DND-41 (cell line): ENCODE data around the gene KIF4B.

Source experiments
- ATAC-seq: fragments of 200-7000 bp; cut with Tn5 transposase; 3 replicates; pipeline ENCODE4 v1.9.1; 2021; ENCODE audit warnings: low read depth; ENCODE audit not compliant: insufficient read depth
- DNase-seq: peaks from one replicate; pipeline ENCODE4 v3.0.0-alpha.2; 2020
- H2AFZ ChIP-seq: 2 replicates; pipeline ENCODE4 v1.6.0; 2012; ENCODE audit warnings: low read depth, low read length
- H3K27ac ChIP-seq: 2 replicates; pipeline ENCODE4 v1.5.1; 2012; ENCODE audit warnings: low read length, inconsistent platforms
- H3K27me3 ChIP-seq: fragments of 200-600 bp; sonication (generic); 2 replicates; pipeline ENCODE4 v1.6.0; 2012; ENCODE audit warnings: low read length, mild to moderate bottlenecking, inconsistent platforms; ENCODE audit not compliant: insufficient read depth, poor library complexity
- H3K36me3 ChIP-seq: 2 replicates; pipeline ENCODE4 v1.5.1; 2012; ENCODE audit warnings: low read length, inconsistent platforms; ENCODE audit not compliant: insufficient read depth
- H3K4me1 ChIP-seq: 2 replicates; pipeline ENCODE4 v1.5.1; 2012; ENCODE audit warnings: mild to moderate bottlenecking, low read length; ENCODE audit not compliant: insufficient read depth
- H3K4me2 ChIP-seq: 2 replicates; pipeline ENCODE4 v1.6.0; 2012; ENCODE audit warnings: mild to moderate bottlenecking, moderate library complexity, low read length, inconsistent platforms; ENCODE audit not compliant: insufficient read depth
- H3K4me3 ChIP-seq, 2 experiments: fragments of 200-600 bp in 1 of 2; shearing (Covaris generic) in 1 of 2; 2 replicates each; pipeline ENCODE4 v1.5.1; 2012 to 2016; ENCODE audit warnings: inconsistent platforms in 2 of 2, low read length in 2 of 2, mild to moderate bottlenecking in 2 of 2, low read depth in 1 of 2, moderate library complexity in 1 of 2
- H3K79me2 ChIP-seq: 2 replicates; pipeline ENCODE4 v1.6.0; 2012; ENCODE audit warnings: low read length, inconsistent platforms; ENCODE audit not compliant: insufficient read depth
- H3K9ac ChIP-seq: 2 replicates; pipeline ENCODE4 v1.6.0; 2012; ENCODE audit warnings: low read depth, mild to moderate bottlenecking, inconsistent platforms, low read length, moderate library complexity
- H3K9me3 ChIP-seq: 2 replicates; pipeline ENCODE4 v1.5.1; 2012; ENCODE audit warnings: low read length, moderate library complexity, mild to moderate bottlenecking, inconsistent platforms; ENCODE audit not compliant: insufficient read depth, severe bottlenecking
- H4K20me1 ChIP-seq: 2 replicates; pipeline ENCODE4 v1.6.0; 2012; ENCODE audit warnings: low read length; ENCODE audit not compliant: insufficient read depth
- CTCF ChIP-seq: IDR thresholded peaks from 2 replicates; pipeline ENCODE4 v1.5.1; 2012; ENCODE audit warnings: borderline replicate concordance, low read length, moderate library complexity, mild to moderate bottlenecking; ENCODE audit not compliant: poor library complexity, severe bottlenecking; ENCODE audit errors: extremely low read depth
- EZH2 ChIP-seq: IDR thresholded peaks from 3 replicates; pipeline ENCODE4 v1.6.1; 2012; ENCODE audit warnings: borderline replicate concordance, low read depth, mild to moderate bottlenecking, moderate library complexity, low read length, inconsistent platforms; ENCODE audit not compliant: severe bottlenecking

KIF4B gene

GRCh38 chr5:155049569-155050383, 36.2 kb downstream of the KIF4B start:
- no peak overlapping the region for H3K4me3 ChIP-seq
- ATAC-seq (no peak), DNase-seq (no peak)
- no peak overlapping the region for H3K27ac ChIP-seq
- H3K4me1 ChIP-seq = no peaks in the 10 kb centered on the region
- H4K20me1 ChIP-seq = no peaks in the 10 kb centered on the region
- H3K79me2 ChIP-seq = no peaks in the 10 kb centered on the region
- H3K4me2 ChIP-seq = no peak overlapping the region
- no peak overlapping the region for H2AFZ ChIP-seq
- H3K9me3 ChIP-seq = no peaks in the 10 kb centered on the region
- H3K27me3 ChIP-seq = peaks cover 6% of the 10 kb centered on the region
- H3K36me3 ChIP-seq = no peaks in the 10 kb centered on the region
- peak; percentile 59 for TF ChIP-seq CTCF
- TF ChIP-seq EZH2 = no peak
- H3K9ac ChIP-seq = no peak overlapping the region

GRCh38 chr5:155050384-155051019, 36.9 kb downstream of the KIF4B start:
- ATAC-seq = no peak
- Histone ChIP-seq H3K27me3 (peaks cover 6% of the 10 kb centered on the region), H3K4me2 (no peak overlapping the region), H2AFZ (no peak overlapping the region), H3K36me3 (no peaks in the 10 kb centered on the region), H3K9me3 (no peaks in the 10 kb centered on the region), H4K20me1 (no peaks in the 10 kb centered on the region), H3K27ac (no peak overlapping the region), H3K9ac (no peak overlapping the region), H3K4me3 (no peak overlapping the region), H3K79me2 (no peaks in the 10 kb centered on the region), H3K4me1 (no peaks in the 10 kb centered on the region)
- TF ChIP-seq EZH2 (no peak), CTCF (no peak)
- no peak for DNase-seq

- ATAC-seq = no peak
Measured at GRCh38 chr5:155052532-155052931, 39.0 kb downstream of the KIF4B start.

More at GRCh38 chr5:155052532-155052931, 39.0 kb downstream of the KIF4B start:
- no peak for TF ChIP-seq EZH2
- no peak for TF ChIP-seq CTCF
- peaks cover 6% of the 10 kb centered on the region for H3K27me3 ChIP-seq
- DNase-seq = no peak
- H2AFZ ChIP-seq = no peak overlapping the region
- H3K9ac ChIP-seq = no peak overlapping the region
- no peaks in the 10 kb centered on the region for H3K79me2 ChIP-seq
- H3K4me2 ChIP-seq = no peak overlapping the region
- H3K27ac ChIP-seq = no peak overlapping the region
- H3K4me1 ChIP-seq = no peaks in the 10 kb centered on the region
- no peak overlapping the region for H3K4me3 ChIP-seq
- no peaks in the 10 kb centered on the region for H4K20me1 ChIP-seq
- no peaks in the 10 kb centered on the region for H3K9me3 ChIP-seq
- no peaks in the 10 kb centered on the region for H3K36me3 ChIP-seq
